Fibroblast of gingiva (primary cell): ENCODE data around the gene CXCL17.
"Not testable (repeated sequence)": the region's sequence is repeated elsewhere in the genome, so short reads cannot be mapped to it uniquely, and the experiment has no call there.

Experiments
- DNase-seq: peaks from one replicate; pipeline ENCODE4 v3.0.0-alpha.2; 2011; ENCODE audit warnings: low read depth

CXCL17 gene

GRCh38 chr19:42465827-42466280 lies 23.1 kb upstream of the CXCL17 start:
- no peak for DNase-seq

GRCh38 chr19:42461700-42462324 lies 19.1 kb upstream of the CXCL17 start:
- DNase-seq = no peak

- not testable (repeated sequence) for DNase-seq
These were observed 18.5 kb upstream of the CXCL17 start for GRCh38 chr19:42461231-42461630.

DNA sequence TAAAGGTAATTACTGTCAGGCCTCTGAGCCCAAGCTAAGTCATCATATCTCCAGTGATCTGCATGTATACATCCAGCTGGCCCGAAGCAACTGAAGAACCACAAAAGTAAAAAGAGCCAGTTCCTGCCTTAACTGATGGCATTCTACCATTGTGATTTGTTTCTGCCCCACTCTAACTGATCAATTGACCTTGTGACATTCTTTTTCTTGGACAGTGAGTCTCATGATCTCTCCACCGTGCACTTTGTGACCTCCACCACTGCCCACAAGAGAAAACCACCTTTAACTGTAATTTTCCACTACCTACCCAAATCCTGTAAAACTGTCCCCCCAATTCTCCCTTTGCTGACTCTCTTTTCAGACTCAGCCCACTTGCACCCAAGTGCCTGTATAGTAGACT lies 17.2 kb upstream of the CXCL17 start:
- no peak for DNase-seq

GRCh38 chr19:42455621-42456081 lies 12.9 kb upstream of the CXCL17 start:
- no peak for DNase-seq

- DNase-seq = no peak
These were observed 12.3 kb upstream of the CXCL17 start for GRCh38 chr19:42455086-42455485.

DNA sequence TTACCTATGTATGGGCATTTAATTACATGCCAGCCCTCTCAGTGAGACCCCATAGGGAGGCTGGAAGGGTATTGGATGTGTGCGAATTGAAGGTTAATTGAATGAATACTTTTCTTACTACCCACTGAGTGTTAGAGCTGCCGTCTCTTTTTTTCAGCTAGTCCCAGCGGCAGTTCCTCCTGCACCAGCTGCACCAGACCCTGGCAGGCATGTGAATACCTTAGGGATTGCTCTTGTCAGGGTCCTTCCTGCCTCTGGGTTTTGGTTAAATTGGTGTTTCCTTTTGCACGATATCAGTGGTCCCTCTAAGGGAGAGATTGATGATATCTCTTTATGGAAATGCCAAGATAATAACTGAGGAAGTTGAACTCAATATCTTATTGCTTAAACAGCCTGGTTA lies 9.8 kb upstream of the CXCL17 start:
- DNase-seq = no peak

GRCh38 chr19:42450314-42450934 lies 7.7 kb upstream of the CXCL17 start:
- peak; percentile 65 for DNase-seq

- DNase-seq = not testable (repeated sequence)
These were observed 5.6 kb upstream of the CXCL17 start for GRCh38 chr19:42448306-42448705.

- no peak for DNase-seq
These were observed 3.2 kb upstream of the CXCL17 start for GRCh38 chr19:42445948-42446347.

- no peak for DNase-seq
These were observed 1.2 kb upstream of the CXCL17 start for GRCh38 chr19:42443944-42444398.

DNA sequence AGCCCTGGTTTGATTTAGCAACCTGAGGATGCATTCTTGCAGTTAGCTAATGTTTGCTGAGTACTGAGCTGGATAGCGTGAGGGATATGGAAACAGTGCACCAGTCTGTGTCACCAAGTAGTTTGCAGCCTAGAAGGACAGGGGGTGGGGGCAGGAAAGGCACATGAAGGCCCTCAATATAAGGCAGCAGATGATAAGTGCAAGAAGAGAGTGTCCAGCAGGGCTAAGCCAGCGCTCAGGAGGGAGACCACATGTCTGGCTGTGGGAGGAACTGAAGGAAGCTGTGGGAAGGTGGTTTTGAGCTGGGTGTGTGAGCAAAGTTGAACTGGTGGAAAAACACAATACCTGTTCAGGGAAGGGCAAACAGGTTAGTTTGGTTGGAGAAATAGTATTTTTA lies 1.7 kb downstream of the CXCL17 start:
- DNase-seq = no peak

DNA sequence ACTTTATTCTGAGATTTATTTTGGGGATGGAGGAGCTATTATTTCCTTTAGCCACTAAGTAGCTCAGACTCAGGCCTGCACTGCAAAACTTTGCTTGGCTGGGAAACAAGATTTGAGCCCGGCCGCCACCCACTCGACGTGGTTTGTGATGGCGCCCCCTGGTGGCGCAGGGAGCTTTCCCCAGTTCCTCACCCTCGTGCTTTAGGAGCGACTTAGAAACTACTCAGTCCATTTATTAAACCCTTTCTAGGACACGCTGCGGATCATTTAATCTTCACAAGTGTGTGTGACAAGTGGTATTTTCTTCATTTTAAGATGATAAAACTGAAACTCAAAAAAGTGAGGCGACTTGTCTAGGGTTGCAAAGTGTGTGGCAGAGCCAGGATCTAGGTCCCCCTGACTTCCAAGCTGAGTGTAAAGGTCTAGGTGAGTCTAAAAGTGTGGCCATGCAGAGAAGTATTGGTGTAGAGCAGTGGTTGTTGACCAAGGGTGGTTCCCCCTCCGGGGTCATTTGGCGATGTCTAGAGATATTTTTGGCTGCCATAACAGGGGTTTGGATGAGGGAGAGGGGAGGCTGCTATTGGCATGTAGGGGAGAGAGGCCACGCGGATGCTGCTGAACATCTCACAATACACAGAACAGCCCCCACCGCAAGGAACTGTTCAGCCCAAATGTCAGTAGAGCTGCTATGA lies 2.2 kb downstream of the CXCL17 start:
- peak; percentile 60 for DNase-seq

- DNase-seq = peak; percentile 82
These were observed 6.7 kb downstream of the CXCL17 start for GRCh38 chr19:42436006-42436405.

DNA sequence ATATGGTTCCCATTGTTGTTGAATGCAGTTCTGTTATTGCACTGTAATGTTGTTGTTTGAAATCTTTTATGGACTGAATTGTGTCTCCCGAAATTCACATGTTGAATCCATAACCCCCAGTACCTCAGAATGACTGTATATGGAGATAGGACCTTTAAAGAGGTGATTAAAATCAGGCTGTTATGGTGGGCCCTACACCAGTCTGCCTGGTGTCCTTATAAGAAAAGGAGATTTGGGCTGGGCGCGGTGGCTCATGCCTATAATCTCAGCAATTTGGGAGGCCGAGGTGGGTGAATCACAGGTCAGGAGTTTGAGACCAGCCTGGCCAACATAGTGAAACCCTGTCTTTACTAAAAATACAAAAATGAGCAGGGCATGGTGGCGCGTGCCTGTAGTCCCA lies 7.4 kb downstream of the CXCL17 start:
- DNase-seq = no peak

DNA sequence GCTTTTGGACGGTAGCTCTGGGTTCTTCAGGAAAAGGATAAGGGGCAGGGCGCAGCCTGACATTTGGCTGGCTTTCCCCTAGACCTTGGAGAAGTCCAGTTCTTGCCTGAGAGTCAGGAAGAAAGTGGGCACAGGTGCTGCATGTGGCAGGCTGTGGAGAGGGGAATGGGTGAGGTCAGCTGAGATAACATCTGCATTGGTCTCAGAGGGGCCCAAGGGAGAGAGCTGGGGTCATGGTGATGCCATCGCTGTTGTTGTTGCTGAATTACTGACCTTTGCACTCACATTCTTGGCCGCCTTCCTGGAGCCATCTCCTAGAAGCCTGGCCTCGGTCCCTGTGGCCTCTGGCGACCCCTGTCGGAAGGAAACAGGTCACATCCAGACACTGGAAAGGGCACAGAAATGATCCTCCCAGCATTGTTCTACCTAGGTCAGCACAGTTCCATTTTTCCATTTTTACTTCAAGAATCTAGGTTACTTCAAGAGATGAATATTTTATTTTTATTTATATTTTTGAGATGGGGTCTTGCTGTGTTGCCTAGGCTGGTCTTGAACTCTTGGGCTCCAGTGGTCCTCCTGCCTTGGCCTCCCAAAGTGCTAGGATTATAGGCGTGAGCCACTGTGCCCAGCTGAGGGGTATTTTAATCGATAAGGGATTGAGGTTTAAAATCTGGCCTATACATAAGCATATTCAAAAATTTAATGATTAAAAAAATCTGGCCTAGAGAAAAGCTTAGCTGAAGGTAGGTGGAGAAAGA lies 9.1 kb downstream of the CXCL17 start:
- peak; percentile 72 for DNase-seq

- no peak for DNase-seq
These were observed 11.3 kb downstream of the CXCL17 start for GRCh38 chr19:42431486-42431885.

DNA sequence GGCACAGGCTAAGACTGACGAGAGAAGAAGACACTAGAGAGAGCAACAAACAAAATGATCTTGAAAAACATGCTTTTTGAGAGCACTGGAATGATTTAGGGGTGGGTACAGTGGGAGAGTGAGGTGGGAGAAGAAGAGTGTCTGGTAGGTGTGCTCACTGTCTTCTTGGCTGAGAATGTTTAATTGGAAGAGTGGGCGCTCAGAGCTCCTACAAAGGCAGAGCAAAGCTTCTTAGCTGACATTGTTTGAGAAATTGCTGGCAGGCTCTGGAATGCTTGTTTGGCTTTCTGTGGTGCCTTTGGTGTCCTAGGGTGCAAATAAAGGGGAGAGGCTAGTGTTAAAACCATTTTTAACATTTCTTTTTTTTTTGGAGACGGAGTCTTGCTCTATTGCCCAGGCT lies 14.1 kb downstream of the CXCL17 start:
- no peak for DNase-seq

GRCh38 chr19:42427313-42427712 lies 15.4 kb downstream of the CXCL17 start, which contains the start of gene LIPE:
LIPE (minus strand) TSS chr19:42427388; CDS start chr19:42427149, 239 bp downstream.
- no peak for DNase-seq

- no peak for DNase-seq
These were observed 16.1 kb downstream of the CXCL17 start for GRCh38 chr19:42426643-42427042.

DNA sequence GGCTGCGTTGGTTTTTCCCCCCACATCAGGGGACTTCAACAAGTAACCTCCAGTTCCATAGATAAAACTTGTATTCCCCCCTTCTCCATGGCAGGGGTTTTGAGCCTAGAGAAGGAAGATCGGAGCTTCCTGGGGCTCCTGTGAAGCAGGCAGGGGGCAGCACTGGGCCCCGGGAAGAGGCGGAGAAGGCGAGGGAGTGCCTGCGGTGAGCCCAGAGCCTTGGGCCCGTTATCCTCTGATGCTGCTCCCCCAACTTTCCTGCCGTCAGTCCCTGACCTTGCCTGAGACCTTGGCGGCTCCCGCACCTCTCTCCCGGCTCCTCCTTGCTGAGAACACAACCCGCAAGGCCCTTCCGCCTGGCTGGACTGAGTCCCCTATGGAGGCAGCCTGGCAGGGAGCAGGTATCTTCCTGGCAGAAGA lies 18.0 kb downstream of the CXCL17 start:
- no peak for DNase-seq

DNA sequence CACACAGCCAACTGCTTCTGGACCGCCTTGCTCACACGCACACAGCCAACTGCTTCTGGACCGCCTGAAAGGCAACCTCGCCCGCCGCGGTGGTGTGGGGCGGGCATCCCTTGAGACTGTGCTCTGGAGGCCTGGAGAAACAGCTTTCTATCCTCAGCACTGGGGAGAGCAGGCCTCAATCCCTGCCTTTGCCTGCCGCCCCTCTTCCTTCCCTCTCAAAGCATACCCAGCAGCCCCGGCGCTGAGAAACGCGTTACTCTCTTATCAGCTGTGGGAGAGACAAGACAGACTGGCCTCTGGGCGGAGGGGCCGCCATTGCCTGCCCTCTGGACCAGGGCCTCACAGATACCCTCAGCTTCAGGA lies 18.4 kb downstream of the CXCL17 start:
- no peak for DNase-seq
